RWPE2 (cell line): ENCODE measurements around the gene TAOK2.

Source experiments
- ATAC-seq: fragments of 200-7000 bp; cut with Tn5 transposase; 3 replicates; pipeline ENCODE4 v1.9.1; 2021; ENCODE audit warnings: low read depth
- DNase-seq: peaks from one replicate; pipeline ENCODE4 v3.0.0-alpha.2; 2020; ENCODE audit warnings: low spot score
- H3K27ac ChIP-seq: fragments of 450-650 bp; 2 replicates; pipeline ENCODE4 v1.5.1; 2017; ENCODE audit warnings: mild to moderate bottlenecking; ENCODE audit not compliant: poor library complexity, severe bottlenecking
- H3K27me3 ChIP-seq: fragments of 250-450 bp; sonication (Bioruptor Pico); 2 replicates; pipeline ENCODE4 v1.5.1; 2021; ENCODE audit warnings: mild to moderate bottlenecking, moderate library complexity; ENCODE audit not compliant: insufficient read depth, poor library complexity, severe bottlenecking
- H3K36me3 ChIP-seq: fragments of 250-450 bp; sonication (Bioruptor Pico); 2 replicates; pipeline ENCODE4 v1.5.1; 2020; ENCODE audit warnings: low read depth, mild to moderate bottlenecking, moderate library complexity
- H3K4me1 ChIP-seq: fragments of 250-450 bp; sonication (Bioruptor Pico); 2 replicates; pipeline ENCODE4 v1.5.1; 2021; ENCODE audit warnings: mild to moderate bottlenecking, moderate library complexity; ENCODE audit not compliant: insufficient read depth, poor library complexity, severe bottlenecking
- H3K4me3 ChIP-seq: fragments of 250-450 bp; sonication (Bioruptor Pico); 2 replicates; pipeline ENCODE4 v1.5.1; 2021; ENCODE audit warnings: mild to moderate bottlenecking, moderate library complexity; ENCODE audit not compliant: severe bottlenecking
- H3K9me3 ChIP-seq: fragments of 250-450 bp; sonication (Bioruptor Pico); 2 replicates; pipeline ENCODE4 v1.5.1; 2021; ENCODE audit warnings: mild to moderate bottlenecking, moderate library complexity; ENCODE audit not compliant: severe bottlenecking
- TF ChIP-seq, protein P1 (sequence below): fragments of 450-650 bp; IDR thresholded peaks from one replicate; pipeline ENCODE4 v1.5.1; 2017; ENCODE audit warnings: mild to moderate bottlenecking, moderate library complexity; ENCODE audit not compliant: poor library complexity, severe bottlenecking

The TAOK2 gene

GRCh38 chr16:29987371-29988085 is 13.9 kb downstream of the TAOK2 start:
- ATAC-seq = no peak
- Histone ChIP-seq H3K36me3 (peaks cover 77% of the 10 kb centered on the region), H3K4me1 (no peaks in the 10 kb centered on the region), H3K4me3 (no peak overlapping the region), H3K27ac (no peak overlapping the region), H3K9me3 (no peaks in the 10 kb centered on the region), H3K27me3 (no peaks in the 10 kb centered on the region)
- TF ChIP-seq, protein P1, sequence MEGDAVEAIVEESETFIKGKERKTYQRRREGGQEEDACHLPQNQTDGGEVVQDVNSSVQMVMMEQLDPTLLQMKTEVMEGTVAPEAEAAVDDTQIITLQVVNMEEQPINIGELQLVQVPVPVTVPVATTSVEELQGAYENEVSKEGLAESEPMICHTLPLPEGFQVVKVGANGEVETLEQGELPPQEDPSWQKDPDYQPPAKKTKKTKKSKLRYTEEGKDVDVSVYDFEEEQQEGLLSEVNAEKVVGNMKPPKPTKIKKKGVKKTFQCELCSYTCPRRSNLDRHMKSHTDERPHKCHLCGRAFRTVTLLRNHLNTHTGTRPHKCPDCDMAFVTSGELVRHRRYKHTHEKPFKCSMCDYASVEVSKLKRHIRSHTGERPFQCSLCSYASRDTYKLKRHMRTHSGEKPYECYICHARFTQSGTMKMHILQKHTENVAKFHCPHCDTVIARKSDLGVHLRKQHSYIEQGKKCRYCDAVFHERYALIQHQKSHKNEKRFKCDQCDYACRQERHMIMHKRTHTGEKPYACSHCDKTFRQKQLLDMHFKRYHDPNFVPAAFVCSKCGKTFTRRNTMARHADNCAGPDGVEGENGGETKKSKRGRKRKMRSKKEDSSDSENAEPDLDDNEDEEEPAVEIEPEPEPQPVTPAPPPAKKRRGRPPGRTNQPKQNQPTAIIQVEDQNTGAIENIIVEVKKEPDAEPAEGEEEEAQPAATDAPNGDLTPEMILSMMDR = no peak
- DNase-seq = no peak

- Histone ChIP-seq H3K36me3 (peaks cover 77% of the 10 kb centered on the region), H3K4me3 (no peak overlapping the region), H3K27ac (no peak overlapping the region), H3K4me1 (no peaks in the 10 kb centered on the region), H3K9me3 (no peaks in the 10 kb centered on the region), H3K27me3 (no peaks in the 10 kb centered on the region)
- ATAC-seq = no peak
- DNase-seq = no peak
- TF ChIP-seq, protein P1 = no peak
These were observed 14.8 kb downstream of the TAOK2 start for GRCh38 chr16:29988346-29989075.

DNA sequence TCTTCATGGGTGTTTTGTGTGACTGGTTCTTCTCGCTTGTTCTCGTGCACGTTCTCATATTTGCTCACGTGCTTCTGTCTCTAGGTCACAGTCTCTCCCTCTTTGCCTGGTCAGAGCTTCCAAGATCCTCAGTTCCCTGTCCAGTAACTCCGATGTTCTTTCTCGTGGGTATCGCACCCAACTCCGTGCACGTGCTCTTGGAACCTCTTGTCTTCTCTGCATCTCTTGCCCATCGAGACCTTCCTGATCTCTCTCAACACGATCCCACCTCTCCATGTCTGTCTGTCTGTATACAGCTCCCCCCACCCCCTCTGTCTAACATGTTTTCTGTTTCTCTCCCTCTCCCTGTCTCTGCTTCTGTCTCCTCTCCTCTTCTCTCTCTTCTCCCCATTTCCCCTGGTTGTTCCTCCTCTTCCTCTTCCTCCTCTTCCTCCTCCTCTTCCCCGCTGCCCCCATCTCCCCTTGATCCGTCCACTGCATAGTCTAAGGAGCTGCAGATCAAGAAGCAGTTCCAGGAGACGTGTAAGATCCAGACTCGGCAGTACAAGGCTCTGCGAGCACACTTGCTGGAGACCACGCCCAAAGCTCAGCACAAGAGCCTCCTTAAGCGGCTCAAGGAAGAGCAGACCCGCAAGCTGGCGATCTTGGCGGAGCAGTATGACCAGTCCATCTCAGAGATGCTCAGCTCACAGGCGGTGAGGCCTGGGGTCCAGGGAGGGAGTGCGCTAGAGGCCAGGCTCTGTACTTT is 15.6 kb downstream of the TAOK2 start:
- H3K4me3 ChIP-seq = no peak overlapping the region
- no peak for ATAC-seq
- no peak for DNase-seq
- H3K27me3 ChIP-seq = no peaks in the 10 kb centered on the region
- H3K27ac ChIP-seq = no peak overlapping the region
- H3K4me1 ChIP-seq = peaks cover under 1% of the 10 kb centered on the region
- TF ChIP-seq, protein P1 = no peak
- H3K9me3 ChIP-seq = no peaks in the 10 kb centered on the region
- peaks cover 69% of the 10 kb centered on the region for H3K36me3 ChIP-seq

GRCh38 chr16:29990034-29990433 is 16.4 kb downstream of the TAOK2 start:
- Histone ChIP-seq H3K36me3 (peaks cover 61% of the 10 kb centered on the region), H3K27ac (no peak overlapping the region), H3K27me3 (no peaks in the 10 kb centered on the region), H3K9me3 (no peaks in the 10 kb centered on the region), H3K4me1 (peaks cover 5% of the 10 kb centered on the region), H3K4me3 (no peak overlapping the region)
- no peak for ATAC-seq
- TF ChIP-seq, protein P1 = no peak
- no peak for DNase-seq
